Measurements from ENCODE around the gene KRT33A. TPM values are rescaled to one million over a fixed set of nuclear protein-coding genes. Genes with fewer than 3 reads are reported as not detected.

Gene KRT33A
- total and polyA plus RNA-seq, 12 donors = not detected

DNA sequence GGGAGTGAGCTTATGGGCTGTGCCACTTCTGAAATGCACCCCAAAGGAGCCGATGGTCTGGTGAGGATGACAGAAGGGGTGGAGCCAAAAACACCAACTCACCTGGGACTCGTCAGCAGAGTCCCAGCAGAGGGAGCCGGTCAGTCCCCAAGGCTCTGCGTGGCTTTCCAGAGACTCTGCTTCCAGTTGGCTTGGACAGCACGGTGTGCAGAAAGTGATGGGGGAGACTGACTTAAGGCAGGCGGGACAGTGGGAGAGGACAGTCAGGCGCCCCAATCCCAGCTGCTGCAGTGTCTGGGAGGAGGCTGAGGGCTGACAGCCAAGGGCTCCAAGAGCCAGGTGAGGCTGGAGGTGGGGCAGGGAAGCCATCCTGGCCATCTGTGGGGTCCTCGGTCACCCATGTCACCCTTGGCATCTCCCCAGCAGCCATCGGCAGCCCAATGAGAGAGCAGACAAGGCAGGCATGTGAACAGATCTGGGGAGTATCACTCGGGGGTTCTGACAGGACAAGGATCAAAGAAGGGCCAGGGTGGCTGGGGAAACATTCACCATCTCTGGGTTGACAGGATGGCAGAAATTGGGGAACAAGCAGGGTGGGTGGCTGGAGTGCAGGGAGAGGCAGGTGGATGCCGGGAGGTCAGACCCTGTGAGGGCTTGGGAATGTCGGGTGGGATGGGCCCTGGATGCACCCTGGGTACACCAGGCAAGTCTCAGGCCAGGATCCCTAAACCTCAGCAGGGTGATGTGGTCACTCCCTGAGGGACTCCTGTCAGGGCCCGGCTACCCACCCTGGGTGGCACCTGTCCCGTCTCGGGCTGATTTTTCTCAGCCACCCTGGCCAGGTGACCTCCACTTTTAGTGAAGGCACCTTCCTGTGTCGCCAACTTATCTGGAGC, 26.2 kb downstream of the KRT33A start:
- no peak overlapping the region for H3K27ac ChIP-seq

DNA sequence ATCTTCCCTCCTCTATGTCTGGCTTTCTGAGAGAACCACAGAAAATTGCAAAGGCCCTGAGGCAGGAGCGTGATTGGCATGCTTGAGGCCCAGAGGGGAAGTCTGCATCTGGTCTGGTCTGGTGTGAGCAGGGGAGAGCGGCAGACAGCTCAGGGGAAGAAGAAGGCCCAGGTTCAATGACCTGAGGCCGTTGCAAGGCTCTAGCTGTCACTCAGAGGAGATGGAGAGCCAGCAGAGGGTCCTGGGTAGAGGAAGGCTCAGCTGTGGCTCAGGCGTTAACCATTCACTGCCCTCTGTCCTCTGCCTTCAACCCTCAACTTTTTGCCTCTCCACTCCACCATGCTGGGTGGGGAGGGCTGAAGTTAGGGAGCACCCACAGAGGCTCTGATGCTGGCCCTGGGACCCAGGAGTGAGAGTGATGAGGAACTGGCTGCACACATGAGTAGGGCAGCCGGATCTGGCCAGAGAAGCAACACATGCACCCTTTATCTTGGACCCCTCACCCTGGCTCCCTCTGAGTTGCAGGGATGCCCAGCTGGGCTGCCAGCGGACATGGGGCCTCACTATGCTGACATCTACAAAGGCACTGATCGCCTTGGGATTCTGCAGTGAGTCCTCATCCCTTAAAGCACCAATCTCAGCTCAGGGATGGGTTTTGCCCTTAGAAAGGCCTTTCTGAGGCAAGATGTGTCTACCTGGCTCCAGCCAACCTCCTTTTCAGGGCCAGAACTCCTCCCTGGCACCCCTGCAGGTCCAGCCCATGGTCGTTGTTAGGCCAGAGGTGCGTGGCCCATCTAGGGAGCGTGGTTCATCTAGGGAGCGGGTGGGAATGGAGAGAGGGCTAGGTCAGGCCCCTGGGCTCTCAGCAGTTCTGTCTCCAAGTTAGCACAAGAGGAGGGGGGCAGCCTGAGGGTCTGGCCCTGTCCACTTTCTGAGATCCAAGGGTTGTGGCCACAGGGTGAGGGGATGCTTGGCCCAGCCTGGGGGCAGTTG, 27.4 kb downstream of the KRT33A start:
- no peak for DNase-seq
- WGBS, 2 donors = 83% methylated on average over 11 of the region's 11 CpGs
- Histone ChIP-seq H3K27me3 (no peaks in the 10 kb centered on the region), H3K36me3 (no peaks in the 10 kb centered on the region), H3K9me3 (peaks cover 0 to 21% (median 7%) of the 10 kb centered on the region in 11 donors), H3K4me3 (no peak overlapping the region), H3K27ac (no peak overlapping the region), H3K4me1 (no peaks in the 10 kb centered on the region)
- ATAC-seq = no peak
- TF ChIP-seq CTCF (IDR thresholded peaks at IDR 0.05) = no peak
- intact Hi-C loops (cut with DNase I) = loop anchor here in 6 of 10 donors (1.0 to 10.0 kb wide), 6 partner anchors 43 to 521 kb away; no protein-coding TSS in a partner anchor

More for the DNA sequence above, 26.2 kb downstream of the KRT33A start:
- intact Hi-C loops (cut with DNase I) = loop anchor here in 7 of 10 donors (5.0 to 10.0 kb wide), 4 partner anchors 170 to 522 kb away; no protein-coding TSS in a partner anchor
- TF ChIP-seq CTCF (IDR thresholded peaks at IDR 0.05) = peak in 3 of 9 donors; percentile 18 to 20 (median 19)
- Histone ChIP-seq H3K27me3 (no peaks in the 10 kb centered on the region), H3K9me3 (peaks cover 0 to 15% (median 7%) of the 10 kb centered on the region in 11 donors), H3K4me3 (no peak overlapping the region), H3K4me1 (no peaks in the 10 kb centered on the region), H3K36me3 (no peaks in the 10 kb centered on the region)
- ATAC-seq (peak in 1 of 8 donors; percentile 47), DNase-seq (no peak)
- 57 to 62% methylated on average over 15 to 16 of the region's 16 CpGs for WGBS, 2 donors

- peaks cover 0 to 21% (median 7%) of the 10 kb centered on the region in 11 donors for H3K9me3 ChIP-seq
- H3K4me3 ChIP-seq = no peak overlapping the region
- H3K27me3 ChIP-seq = no peaks in the 10 kb centered on the region
- intact Hi-C loops (cut with DNase I) = loop anchor here in 6 of 10 donors (1.0 to 10.0 kb wide), 6 partner anchors 44 to 520 kb away; no protein-coding TSS in a partner anchor
- H3K36me3 ChIP-seq = no peaks in the 10 kb centered on the region
- H3K4me1 ChIP-seq = no peaks in the 10 kb centered on the region
- H3K27ac ChIP-seq = no peak overlapping the region
- 36 to 37% methylated on average over 5 of the region's 5 CpGs for WGBS, 2 donors
- peak in 1 of 8 donors; percentile 37 for ATAC-seq
- no peak for DNase-seq
- TF ChIP-seq CTCF (IDR thresholded peaks at IDR 0.05) = peak; percentile 30 to 82 (median 64)
Measured at GRCh38 chr17:41322094-41322902, 28.3 kb downstream of the KRT33A start.
